HG03521 (cell line): ENCODE measurements around the gene ST6GALNAC3.
"Not testable (repeated sequence)": the region's sequence is repeated elsewhere in the genome, so short reads cannot be mapped to it uniquely, and the experiment has no call there.

Experiments
- ATAC-seq: cut with Tn5 transposase; IDR thresholded peaks from one replicate; pipeline ENCODE4 v1.9.1; 2021; ENCODE audit warnings: mild to moderate bottlenecking, moderate library complexity; ENCODE audit not compliant: unreplicated experiment

Gene ST6GALNAC3

DNA sequence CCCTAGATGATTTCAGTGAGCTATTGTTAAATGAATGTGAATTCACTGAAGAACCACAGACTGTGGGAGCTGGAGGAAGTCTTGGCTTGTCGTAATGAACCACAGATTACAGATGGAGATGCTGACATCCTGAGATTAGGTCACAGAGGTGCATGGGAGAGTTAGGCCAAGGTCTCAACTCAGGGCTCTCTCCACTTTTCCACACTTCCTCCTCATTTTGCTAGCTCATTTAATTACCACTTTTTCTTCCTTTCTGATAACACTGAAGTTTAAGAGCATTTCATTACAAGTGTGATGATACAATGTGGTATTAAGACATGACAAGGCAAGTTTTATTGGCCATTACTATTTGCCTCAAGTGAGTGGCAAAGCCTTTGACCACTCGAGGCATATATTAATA, 30.8 kb downstream of the ST6GALNAC3 start:
- ATAC-seq = no peak

DNA sequence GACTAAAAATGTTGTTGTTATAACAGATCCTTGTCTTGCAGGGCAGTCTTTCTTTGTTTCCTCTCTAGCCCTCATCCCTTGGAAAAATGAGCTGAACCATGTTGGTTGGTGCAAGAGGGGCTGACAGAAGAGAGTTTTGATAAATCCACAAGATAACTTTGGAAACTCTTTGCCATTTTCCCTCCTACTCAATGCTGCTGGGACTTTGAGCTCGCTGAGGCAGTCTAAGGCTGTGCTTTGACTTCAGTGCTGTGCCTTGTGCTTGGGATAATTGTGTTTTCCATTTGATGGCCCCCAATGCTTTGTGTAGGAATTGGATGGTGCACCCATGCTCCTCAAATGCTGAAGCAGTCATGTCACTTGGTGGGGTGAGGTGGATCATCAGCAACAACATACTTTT, 31.7 kb downstream of the ST6GALNAC3 start:
- no peak for ATAC-seq

DNA sequence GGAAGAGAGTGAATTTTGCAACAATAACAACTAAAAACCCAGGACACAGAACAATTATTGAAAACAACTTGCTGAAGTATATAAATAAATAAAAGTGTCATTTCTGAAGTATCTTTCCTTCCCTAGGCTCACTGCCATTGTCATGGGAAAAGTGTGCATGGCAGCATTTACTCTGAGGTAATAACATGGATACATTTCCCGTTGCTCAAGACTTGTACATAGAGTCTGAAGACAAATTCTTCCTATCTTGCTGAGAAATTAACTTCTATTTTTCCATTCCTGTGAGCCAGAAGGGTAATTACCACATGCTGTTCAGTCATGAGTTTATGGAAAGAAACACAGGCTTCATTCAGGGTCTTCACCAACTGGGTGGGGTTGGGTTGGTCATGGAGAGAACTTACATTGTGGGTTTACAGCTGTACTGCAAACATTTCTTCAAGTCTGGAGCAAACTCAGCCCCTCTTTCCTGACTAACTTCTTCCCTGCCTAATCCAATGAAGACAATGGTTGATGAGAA, 32.2 kb downstream of the ST6GALNAC3 start:
- no peak for ATAC-seq

DNA sequence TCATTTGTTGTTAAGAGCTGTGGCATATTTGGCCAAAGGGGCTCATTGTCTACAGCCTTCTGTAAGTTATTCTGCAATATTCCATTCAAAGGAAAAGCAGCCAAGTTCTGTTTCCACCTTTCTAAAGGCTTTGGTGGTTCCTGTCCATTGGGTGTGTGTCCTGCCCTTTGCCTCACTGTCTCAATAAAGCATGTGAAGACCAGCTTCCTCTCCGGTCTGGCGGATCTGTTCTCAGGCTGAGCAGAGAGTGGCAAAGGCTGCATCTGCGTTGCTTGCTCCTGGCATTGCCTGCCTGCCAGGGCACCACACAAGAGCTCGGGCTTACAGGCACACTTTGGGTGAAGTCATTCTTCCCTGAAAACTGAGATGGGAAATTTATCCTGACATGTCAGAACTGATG, 34.9 kb downstream of the ST6GALNAC3 start:
- ATAC-seq = no peak

DNA sequence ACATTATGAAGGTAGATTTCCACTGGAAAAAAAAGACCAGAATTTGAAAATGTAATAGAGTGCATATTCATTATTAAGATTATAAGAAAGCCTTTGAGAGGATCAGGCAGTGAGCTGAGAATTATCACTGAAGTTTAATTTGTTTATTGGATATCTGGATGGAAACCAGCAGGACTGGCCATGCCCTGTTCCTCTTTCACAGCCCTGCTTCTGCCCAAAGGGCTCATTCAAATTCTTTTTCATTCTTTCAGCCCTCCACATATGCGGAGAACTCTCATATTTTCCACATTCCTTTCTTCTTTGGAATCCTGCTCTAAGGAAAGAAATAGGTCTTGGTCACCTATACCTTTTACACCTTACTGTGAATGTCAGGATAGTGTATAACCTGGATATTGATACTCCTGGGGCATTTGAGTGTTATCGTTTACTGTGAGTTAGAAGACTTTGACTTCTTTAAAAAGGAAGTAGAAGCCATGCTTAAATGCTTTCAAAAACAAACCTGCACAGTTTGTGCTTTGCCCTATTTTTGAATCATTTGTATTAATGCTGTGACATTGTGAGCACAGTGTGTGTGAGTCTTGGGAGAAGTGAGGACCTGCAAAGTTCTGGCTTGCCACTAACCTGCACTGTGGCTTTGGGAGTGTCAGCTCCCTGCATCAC, 35.5 kb downstream of the ST6GALNAC3 start:
- ATAC-seq = no peak

DNA sequence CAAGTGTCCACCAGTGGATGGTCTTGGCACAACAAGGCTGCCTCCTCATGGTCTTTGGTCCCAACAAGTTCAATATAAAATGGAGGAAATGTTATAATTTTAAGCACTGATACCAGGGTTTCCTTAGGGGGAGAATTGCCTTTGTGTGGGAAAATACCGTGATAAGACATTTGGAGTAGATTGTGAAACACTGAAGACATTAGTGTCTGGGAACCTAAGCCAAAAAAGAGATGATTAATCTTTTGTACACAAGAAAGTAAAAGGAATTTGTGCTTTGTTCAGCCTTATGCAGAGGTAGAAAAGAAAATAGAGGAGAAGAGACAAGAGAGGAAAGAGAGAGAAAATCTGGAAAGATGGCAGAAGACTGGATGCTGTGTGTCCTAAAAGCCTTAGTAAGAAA, 36.1 kb downstream of the ST6GALNAC3 start:
- no peak for ATAC-seq

DNA sequence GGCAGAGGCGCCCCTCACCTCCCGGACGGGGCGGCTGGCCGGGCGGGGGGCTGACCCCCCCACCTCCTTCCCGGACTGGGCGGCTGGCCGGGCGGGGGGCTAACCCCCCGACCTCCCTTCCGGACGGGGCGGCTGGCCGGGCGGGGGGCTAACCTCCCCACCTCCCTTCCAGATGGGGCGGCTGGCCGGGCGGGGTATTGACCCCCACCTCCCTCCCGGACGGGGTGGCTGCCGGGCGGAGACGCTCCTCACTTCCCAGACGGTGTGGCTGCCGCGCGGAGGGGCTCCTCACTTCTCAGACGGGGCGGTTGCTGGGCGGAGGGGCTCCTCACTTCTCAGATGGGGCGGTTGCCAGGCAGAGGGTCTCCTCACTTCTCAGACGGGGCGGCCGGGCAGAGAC, 37.8 kb downstream of the ST6GALNAC3 start:
- not testable (repeated sequence) for ATAC-seq

DNA sequence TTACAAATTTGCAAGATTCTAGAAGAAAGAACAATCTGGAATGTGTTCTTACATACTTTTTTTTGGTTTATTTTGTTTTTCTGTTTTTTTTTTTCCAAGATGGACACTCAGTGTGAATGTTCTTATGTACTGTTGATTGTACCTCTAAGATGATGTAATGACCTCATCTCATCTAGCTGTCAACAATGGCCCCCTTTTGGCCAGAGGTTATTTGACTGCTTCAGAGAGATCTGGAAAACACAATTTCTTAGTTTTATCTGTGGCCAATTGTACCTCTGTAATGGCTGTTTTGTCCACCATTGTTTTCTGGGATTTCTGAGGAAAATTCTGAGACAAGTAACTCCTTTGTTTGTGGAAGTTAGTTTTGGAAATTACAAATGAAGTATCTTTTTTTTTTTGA, 38.9 kb downstream of the ST6GALNAC3 start:
- ATAC-seq = no peak

DNA sequence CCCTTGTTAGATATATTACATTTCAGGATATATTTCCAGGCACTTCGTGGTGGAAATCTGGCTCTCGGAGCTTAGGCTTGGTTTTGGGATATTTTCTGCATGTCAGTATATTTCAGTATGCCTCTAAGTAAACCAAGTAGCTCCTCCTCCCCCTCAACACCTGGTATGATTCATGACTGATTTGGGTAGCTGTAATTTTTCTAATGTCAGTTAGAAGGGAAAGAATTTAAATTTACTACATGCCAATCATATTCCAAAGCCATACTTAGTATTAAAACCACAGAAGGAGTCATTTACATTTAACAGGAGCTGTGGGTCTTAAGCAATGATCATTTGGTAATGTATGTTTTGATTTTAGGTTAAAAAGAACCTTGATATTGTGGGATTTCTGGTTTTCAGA, 40.6 kb downstream of the ST6GALNAC3 start:
- no peak for ATAC-seq

DNA sequence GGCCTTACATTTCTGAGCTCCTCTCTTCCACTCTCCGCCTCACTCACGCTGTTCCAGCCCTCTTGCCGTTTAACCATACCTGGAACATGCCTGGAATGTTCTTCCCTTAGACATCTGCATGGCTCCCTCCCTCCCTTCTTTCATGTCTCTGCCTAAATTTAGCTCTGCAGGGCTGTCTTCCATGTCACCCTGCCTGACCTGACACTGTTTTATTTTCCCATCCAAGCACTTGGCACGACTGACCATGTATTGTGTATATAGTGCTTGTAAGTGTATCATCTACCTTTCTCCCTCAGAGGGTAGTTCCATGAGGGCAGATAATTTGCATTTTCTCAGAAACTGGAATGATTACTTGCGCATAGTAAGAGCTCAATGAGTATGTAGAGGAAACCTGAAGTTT, 47.3 kb downstream of the ST6GALNAC3 start:
- no peak for ATAC-seq

DNA sequence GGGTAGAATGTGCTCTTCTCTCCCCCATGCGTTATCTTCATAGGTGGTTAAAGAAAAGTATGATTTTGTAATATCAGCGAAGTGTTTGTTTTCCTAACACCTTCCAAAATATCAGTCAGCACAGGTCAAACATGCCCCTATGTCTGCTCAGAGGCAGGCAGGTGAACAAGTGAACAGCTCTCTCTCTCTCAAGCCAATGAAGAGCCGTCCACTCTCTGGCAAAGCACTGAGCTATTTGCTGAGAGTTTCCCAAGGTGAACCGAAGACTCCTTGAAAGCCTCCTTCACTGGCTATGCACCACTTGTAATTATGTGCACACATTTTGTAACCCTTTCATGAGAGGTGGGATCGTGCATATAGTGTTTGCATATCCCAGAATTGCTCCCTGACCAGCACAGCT, 47.7 kb downstream of the ST6GALNAC3 start:
- ATAC-seq = no peak

DNA sequence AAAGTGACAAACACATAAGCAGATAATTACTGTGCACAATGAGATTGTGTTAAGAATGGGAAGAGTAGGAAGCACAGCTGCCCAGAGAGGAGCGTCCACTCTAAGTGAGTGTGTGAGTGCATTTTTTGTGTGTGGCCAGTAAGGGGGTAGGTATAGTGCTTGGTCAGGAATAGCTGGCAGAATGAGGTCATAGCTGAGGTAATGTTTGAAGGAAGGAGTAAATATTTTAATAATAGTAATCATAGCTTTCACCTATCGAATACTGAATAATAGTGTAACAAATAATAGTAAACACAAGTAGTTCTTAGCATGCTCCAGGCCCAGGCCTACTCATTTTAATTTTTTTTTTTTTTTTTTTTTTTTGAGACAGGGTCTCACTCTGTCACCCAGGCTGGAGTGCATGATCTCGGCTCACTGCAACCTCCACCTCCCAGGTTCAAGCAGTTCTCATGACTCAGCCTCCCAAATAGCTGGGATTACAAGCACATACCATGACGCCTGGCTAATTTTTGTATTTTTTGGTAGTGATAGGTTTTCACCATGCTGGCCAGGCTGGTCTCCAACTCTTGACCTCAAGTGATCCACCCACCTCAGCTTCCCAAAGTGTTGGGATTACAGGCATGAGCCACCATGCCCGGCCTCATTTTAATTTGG, 49.0 kb downstream of the ST6GALNAC3 start:
- not testable (repeated sequence) for ATAC-seq

DNA sequence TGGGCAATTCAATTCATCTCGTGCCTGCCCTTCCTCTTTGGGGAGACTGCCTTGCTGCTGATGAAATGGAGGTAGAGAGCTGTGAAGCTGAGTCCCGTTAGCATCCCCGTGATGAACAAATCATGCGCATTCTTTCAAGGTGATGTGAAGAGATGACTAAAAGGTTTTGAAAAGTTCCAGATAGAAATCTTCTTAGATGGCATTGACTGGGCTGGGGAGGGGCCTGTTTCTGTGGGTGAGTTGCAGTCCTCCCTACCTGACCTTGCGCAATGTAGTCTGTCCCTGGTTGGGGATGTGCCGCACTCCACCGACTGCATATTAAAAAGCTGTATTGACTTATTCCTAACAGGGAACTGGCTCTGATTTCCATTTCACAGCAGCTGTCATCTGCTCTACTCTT, 49.6 kb downstream of the ST6GALNAC3 start:
- ATAC-seq = no peak

DNA sequence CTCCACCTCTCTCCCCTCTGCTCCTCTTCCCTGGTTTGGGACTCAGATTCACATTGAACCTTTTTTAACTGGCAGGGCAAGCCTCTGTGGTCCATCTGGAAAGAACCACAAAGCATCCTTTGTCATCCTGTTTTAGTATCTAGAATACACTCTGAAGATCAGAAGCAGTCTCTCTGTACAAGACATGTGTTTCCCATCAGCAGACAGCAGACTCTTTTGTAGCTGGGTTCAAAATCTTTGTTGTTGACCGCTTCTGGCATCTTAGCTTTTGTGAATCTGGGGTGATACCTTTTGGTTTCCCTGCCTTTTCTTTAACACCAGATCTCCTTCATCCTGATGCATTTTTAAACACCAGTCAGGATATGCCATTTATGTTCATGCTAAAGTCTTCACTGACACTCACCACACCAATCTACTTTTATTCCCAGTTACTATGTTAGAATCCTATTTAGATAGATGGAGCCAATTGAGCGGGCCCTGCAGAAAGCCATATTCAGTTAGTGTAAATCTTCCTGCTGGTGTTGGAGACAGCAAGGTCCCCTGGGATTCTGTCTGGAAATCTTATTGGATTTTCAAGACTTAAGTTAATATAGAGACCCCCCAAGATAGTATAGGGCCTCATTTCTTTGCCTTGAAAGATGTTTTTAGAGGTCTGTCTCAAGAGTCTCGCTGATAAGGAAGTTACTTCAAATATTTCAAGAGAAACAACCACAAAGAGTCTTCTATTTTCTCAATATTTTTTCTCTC, 51.1 kb downstream of the ST6GALNAC3 start:
- ATAC-seq = no peak

DNA sequence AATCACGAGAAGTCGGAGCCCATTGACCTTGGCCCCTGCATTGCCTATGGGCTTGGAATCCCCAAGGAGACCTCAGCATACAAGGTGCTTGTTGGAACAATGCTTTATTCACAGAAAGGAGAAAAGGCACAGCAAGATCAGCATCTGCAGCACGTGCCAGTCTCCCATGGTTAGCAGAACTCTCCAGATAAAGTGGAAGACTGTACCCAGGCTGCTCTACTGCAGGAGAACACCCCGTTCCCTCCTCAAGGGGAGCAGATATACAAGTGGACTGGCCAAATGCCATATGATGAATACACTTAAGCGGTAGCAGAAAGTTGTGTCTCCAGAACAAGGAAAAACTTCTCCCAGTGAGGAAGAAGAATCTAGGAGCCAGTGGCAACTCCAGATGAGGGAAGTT, 53.5 kb downstream of the ST6GALNAC3 start:
- no peak for ATAC-seq

DNA sequence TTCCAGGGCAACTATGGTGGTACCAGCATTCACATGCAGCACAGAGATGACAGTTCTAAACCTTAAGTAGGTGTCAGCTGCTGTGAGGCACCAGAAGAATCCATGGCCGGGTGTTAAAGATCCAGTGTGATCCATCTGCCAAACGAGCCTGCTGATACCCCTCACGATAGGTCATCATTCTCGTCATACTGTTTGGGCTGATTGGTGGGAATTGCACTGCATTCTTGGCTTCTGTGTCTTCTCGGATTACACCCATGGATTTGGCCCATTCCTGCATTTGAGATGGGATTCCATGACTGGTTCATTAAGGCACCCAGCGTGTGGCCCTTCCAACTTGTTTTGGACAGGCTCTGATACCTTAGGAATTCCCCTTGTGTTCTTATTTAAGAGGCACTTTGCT, 55.2 kb downstream of the ST6GALNAC3 start:
- no peak for ATAC-seq

DNA sequence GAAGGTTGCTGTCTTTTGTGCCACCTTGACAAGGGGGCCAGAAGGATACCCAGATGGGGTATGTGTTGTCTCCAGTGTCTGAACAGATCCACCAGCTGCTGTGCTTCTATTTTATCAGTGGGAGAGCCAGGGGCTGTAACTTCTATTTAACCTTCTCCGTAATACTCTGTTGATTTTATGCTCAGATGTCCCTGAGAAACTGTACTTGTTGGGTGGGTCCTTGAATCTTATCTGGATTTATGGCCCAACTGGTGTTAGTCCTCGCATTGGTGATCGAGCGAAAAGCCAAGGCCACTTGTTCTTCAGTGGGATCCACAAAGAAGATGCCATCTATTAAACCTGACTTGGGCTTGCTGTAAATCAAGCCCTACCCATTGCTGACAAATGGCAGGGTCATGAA, 56.4 kb downstream of the ST6GALNAC3 start:
- no peak for ATAC-seq

DNA sequence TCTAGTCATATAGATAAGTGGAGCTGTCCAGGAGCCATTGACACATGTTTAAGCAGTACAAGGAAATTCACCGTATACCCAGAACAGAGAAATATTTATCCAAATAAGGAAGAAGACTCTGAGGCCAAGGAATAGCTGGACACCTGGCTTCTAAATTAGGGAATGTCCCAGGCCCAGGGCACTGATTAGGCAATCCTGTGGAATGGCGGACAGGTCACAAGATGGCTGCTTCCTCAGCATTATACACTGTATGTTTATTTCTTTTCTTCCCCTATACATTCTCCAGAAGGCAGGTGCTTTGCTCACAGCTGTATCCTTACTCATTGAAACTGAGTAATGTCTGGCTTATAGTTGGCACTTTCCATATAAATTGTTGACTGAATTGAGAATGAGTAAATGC, 59.4 kb downstream of the ST6GALNAC3 start:
- ATAC-seq = no peak

DNA sequence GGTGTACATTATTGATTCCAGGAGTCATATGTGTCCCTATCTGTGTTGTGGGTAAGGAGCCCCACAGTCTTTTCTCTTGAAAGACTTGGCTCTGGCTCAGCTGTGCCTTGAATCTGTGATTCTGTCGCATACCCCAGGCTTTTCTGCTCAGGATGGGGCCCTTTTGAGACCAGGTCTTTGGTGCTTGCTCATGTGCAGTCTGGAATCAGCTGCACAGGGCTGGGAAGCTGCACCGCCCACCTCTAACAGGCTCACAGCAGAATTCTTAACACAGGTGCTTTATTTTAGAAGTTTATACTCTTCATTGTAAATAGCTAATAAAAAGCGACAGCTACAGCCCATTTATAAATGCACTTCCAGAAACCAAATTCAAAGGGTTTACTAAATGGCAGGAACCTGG, 61.3 kb downstream of the ST6GALNAC3 start:
- no peak for ATAC-seq

DNA sequence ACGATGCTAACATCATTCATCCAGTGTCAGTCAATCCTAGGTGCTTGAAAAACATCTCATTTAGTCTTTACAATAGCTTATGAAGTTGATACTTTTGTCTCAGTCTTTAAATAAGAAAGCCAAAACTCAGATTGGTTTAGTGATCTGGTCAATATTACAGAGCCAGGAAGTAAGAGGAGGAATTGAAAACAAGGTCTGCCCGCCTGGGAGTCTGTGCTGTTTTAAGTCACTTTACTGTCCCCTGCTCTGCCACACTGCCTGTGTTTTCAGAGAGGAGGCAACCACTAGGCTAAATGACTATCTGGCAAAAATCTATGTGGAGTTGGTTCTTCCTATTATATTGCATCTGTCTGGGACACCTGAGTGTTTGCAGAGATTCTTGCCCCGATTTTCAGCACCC, 62.3 kb downstream of the ST6GALNAC3 start:
- no peak for ATAC-seq

DNA sequence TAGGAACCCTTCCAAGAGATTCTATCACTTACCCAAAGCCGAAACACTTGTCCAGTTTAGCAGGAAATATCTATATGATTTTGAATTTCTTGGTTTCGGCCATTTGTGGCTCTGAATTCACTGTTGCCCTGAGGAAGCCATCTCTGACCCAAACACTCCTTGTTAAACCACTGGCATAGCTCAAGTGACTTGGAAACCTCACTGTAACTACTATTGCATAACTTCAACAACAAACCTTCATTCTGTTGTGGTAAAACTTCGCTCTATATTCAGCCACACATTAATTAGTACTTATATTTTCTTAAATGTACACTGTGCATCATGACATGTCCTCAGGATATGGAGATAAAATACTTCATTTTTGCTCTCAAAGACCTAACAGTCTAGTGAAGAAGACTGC, 63.2 kb downstream of the ST6GALNAC3 start:
- ATAC-seq = no peak

DNA sequence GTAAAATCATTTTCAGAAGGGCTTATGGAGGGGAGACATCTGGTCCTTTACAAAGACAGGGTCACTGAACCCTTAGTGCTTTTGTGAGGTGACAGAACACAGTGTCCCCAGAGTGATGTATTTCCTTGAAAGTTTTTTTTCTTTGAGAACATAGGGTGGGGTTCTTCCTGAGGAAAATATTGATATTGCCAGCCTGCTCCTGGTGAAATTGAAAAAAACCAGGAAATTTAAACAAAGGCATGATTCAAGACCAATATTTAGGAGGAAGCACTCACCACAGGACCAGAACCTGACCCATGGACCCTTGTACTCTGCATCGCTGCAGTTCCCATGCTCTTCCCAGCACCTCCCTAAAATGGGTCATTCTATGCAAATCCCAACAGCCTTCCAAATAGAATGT, 63.7 kb downstream of the ST6GALNAC3 start:
- ATAC-seq = no peak
